GM18873 (cell line): ENCODE results near the gene SRMS.

Source experiments
- ATAC-seq: cut with Tn5 transposase; IDR thresholded peaks from one replicate; pipeline ENCODE4 v1.9.1; 2021; ENCODE audit warnings: mild to moderate bottlenecking, moderate library complexity, moderate number of reproducible peaks; ENCODE audit not compliant: unreplicated experiment, low FRiP score

SRMS gene, protein sequence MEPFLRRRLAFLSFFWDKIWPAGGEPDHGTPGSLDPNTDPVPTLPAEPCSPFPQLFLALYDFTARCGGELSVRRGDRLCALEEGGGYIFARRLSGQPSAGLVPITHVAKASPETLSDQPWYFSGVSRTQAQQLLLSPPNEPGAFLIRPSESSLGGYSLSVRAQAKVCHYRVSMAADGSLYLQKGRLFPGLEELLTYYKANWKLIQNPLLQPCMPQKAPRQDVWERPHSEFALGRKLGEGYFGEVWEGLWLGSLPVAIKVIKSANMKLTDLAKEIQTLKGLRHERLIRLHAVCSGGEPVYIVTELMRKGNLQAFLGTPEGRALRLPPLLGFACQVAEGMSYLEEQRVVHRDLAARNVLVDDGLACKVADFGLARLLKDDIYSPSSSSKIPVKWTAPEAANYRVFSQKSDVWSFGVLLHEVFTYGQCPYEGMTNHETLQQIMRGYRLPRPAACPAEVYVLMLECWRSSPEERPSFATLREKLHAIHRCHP

DNA sequence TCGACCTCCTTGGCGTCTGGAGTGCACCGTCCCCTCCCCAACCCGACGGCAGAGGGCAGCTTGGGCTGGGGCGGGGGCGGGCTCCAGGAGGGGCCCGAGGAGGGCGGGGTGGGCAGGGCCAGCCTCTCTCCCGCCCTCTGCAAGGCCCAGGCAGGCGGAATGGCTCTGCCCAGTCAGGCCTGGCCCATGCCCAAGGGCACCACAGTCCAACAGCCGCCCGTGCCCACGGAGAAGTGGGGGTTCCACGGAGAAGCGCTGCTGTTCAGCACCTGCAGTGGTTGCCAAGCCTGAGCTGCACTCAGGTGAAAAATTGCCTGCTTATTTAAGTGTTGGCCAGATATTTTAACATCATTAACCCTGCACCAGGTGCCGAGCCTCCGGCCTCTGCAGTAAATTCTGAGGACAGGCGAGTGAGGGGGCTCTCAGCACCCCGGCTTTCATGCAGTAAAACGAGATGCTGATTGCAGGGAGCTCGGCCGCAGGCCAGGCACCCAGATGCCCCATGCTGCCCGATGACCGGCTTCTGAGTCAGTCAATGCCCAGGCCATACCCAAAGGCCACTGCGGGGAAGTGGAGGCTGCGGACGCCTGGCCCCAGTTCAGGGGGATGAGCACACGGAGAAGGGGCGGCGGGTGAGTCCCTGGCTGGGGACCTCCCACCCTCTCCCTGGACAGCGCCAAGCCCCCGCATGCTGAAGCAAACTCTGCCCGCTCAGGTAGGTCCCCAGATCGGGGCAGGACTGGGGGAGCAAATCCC, at the start of gene SRMS:
SRMS (minus strand) TSS at position 25 of the 756 bp plus-strand sequence. CDS start 286 bp downstream, outside the sequence.
- ATAC-seq = no peak

DNA sequence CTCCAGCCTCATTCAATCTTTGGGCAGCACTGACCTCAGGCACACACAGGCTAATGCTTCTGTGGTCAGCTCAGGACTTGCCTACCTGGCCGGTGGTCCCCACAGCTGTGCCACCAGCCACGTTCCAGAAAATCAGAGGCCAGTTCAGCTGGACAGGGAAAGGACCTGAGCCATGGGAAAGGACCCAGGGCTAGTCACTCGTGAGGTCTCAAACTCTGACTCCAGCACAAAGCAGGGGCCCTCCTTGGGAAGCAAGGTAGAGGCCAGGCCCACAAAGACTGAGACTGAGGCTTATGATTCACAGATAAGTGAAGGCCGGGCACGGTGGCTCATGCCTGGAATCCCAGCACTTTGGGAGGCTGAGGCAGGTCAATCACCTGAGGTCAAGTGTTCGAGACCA, 48.9 kb upstream of the SRMS start:
- ATAC-seq = no peak

DNA sequence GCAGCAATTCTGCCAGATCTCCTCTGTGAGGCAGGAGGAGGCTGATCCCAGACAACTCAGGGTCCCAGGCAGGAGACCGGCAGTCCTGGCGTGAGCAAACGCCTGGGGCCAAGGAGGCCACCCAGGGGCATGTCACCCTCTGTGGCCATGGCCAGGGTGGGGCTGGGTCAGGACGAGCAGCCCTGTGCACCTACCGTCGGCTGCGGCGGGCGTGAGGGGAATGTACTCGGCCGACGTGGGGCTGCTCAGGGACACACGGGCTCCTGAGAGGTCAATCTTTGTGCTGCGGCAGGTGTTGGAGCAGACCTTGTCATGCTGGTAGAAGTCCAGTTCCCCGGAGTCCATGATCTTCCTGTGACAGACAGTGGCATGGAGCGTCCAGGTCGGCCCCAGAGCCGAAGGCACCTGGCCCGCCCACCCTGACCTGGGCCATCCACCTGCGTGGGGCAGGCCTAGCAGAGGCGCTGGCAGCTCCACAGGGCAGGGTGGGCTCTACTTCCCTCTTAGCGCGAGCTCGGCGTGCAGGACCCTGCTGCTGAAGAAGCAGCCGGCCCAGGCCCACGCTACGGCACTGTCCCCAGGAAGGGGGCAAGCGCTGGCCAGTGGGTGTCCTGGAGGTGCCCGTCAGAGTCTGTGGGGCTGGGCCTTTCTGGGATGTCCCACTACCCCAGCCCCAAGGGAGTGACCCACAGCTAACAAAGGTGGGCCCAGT, 48.0 kb upstream of the SRMS start:
- ATAC-seq = no peak

DNA sequence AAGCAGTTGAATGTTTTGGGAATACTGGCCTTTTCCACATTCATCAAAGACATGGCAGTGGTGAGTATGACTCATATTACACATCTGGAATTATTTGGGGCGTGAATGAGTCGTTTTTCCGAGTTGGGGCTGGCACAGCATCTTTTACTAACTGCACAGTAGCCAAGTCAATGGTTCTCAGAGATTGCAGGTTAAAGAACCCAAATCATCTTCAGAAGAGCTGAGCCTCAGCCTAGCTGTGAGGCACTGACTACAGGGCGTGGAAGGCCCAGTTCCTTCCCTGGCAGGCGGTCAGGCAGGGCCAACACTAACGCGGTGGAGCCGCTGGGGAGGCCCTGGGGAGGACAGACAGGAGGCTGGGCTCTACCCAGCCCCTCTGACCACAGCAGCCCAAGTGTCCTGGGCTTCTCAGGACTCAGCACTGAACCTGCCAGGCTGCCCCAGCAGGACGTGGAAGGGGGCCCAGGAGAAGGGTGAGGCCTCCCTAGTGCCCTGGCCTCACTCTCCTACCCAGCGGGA, 46.6 kb upstream of the SRMS start:
- ATAC-seq = no peak

DNA sequence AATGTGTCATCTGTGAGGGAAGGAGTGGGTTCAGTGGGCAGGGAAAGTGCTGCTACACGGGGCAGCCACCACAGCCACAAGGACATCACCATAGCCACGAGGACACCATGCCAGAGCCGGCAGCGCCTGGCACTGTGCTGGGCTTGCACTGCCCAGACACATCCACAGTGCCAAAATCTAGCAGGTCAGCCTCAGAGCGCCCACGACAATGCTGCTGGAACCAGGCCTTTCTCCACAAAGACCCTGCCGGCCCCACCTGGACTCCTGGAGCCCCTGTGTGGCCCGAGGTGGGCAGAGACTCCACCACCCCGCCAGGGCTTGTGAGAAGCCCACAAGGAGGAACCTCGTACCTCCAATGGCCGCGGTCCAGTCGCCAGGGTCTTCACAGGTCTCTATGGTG, 45.1 kb upstream of the SRMS start:
- ATAC-seq = no peak

GRCh38 chr20:63591786-63592355, 44.3 kb upstream of the SRMS start:
- ATAC-seq = no peak

GRCh38 chr20:63591147-63591533, 43.6 kb upstream of the SRMS start:
- ATAC-seq = no peak

GRCh38 chr20:63590218-63591146, 42.9 kb upstream of the SRMS start:
- ATAC-seq = no peak

- ATAC-seq = no peak
Observed at GRCh38 chr20:63589261-63590217, 42.0 kb upstream of the SRMS start.

DNA sequence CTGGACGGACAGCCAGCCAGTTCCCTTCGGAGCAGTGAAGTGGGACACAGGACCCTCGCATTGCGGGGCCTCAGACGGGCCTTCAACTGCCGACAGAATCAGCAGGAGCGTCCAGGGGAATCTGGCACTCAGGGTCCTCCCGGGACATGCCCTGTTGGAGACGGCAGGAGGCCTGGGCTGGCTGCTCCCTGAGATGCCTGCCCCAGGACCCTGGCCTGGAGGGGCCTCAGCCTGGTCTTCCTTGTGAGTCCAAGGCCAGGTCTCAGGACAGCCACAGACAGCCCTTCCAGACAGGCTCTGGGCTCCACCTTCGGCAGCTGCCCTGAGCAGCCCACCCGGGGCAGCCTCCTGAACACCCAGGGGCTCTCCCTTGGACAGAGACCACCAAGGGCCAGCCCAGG, 41.1 kb upstream of the SRMS start:
- no peak for ATAC-seq

DNA sequence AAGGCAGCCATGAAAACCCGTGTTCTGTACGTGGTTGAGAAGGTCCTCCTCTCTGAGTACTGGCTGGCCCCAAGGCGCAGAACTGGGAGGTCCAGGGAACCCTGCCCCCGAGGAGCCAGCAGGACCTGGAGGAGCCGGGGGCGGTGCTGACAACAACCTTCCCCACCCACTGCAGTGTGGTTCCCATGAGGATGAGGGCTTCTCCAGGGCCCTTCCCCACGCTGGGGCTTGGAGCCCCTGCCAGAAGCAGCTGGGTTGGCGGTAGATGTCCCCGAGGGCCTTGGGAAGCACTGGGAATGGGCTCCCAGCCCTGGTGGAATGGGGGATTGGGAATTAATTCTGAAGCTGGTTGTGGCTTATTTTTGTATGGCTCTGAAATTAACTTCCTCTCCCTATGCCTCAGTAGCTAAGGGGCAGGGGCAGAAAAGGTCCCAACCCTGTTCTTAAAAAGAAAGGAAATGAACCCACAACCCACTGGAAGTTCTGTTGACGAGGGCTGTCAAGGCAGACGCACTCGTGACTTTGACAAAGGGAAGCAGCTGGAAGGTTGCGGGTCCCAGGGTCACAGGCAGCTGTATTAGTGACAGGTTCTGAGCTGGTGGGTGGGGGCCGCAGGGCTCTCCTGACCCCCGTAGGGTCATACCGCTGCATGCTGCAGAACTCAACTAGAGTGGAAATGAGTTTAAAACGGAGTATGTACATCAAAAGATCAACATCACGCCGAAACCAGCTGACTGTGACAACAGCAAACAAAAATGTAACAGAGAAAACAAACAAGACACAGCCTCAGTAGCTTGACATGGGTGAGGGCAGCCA, 40.4 kb upstream of the SRMS start:
- ATAC-seq = no peak

DNA sequence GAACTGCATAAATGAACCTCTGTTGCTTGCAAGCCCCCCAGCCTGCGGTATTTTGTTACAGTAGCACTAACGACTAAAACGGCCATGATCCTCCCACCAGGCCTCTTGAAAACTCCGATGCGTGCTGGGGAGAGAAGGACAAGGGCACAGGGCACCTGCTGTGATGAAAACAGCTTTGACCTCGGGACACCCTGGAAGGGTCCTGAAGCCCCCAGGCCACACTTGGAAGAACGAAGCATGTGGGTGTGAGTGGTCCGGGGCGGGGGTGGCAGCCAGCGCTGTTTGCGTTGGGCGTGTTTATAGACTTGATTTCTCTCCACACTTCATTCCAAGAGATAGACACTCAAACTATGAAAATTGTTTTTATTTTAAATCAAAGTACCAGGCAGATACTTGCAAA, 39.7 kb upstream of the SRMS start:
- no peak for ATAC-seq

DNA sequence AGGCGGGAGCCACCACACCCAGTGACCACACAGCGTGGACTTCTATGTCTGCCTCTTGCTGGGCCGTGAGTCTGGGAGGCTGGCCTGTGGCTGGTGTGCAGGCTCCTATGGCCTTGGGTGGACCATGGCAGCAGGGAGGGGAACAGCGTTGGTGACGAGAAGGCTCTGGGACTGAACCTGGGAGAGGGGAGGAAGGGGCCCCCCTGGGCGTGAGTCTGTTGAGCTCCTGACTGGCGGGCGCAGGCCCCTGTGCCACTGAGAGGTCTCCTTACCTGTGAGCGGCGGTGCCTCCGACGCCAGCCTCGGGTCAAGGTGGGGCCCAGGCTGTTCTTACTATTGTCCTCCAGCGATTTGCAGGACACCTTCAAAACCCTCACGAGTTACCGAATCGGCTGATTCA, 39.2 kb upstream of the SRMS start:
- no peak for ATAC-seq

DNA sequence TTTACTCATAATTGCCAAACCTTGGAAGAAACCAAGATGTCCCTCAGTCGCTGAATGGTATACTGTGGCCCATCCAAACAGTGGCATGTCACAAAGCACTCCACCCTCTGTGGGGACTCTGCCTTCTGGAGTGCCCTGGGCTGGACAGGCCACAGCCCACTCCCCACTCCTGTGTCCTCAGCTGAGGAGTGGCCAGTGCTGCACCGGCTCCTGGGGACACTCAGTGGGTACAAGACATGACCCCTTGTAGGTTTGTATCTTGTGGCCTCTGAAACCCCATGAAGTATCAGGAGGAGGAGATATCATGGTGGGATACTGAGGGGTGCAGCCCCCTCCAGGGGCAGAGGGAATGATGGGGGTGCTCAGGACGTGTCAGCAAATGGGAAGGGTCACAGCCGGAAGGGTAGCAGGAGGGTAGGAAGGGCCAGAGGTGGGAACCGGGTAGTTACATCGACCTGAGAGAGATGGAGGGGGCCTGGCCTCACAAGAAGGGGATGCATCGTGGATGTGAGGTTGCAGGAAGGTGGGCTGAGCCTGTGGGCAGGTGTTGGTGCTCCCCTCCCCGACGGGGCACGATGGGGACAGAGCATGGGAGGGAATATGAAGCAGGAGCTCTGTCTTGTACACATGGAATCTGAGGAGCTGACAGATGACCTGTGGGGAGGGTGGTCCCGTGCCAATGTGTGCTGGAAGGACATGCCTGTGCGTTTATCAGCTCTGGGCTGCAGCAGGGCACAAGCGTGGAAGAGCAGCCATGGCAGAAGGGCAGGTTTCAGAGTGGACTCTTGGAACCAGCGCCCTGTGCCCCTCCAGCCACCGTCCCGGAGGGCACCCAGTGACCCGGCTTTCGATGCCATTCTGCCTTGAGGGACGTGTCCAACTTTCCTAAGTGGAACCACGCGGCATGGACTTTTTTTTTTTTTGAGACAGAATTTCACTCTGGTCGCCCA, 38.3 kb upstream of the SRMS start:
- no peak for ATAC-seq

- ATAC-seq = no peak
Observed at GRCh38 chr20:63582382-63583063, 35.0 kb upstream of the SRMS start.
